ENCODE measurements around the gene GAB3. TPM values are rescaled to one million over a fixed set of nuclear protein-coding genes. Genes with fewer than 3 reads are reported as not detected.

Gene GAB3
- total and polyA plus RNA-seq, 2 experiments from 2014 or later: 0.89 to 1.8 TPM

DNA sequence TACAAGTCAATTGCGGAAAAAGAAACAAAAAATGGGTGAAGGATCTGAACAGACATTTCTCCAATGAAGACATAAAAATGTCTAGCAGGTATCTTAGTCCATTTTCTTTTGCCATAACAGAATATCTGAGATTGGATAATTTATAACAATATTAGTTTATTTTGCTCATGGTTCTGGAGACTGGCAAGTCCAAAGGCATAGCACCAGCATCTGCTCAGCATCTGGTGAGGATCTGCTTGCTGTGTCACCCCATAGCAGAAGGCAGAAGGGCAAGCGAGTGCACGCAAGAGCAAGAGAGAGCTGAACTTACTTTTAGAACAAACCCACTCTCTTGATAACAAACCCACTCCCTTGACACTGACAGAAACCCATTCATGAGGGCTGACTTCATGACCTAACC lies 29.7 kb downstream of the GAB3 start (continued):
- no peak for TF ChIP-seq EZH2 (IDR thresholded peaks at IDR 0.05; ENCODE audit: low read depth, unreplicated experiment)
- TF ChIP-seq, protein P1, sequence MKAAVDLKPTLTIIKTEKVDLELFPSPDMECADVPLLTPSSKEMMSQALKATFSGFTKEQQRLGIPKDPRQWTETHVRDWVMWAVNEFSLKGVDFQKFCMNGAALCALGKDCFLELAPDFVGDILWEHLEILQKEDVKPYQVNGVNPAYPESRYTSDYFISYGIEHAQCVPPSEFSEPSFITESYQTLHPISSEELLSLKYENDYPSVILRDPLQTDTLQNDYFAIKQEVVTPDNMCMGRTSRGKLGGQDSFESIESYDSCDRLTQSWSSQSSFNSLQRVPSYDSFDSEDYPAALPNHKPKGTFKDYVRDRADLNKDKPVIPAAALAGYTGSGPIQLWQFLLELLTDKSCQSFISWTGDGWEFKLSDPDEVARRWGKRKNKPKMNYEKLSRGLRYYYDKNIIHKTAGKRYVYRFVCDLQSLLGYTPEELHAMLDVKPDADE (IDR thresholded peaks at IDR 0.05): no peak

DNA sequence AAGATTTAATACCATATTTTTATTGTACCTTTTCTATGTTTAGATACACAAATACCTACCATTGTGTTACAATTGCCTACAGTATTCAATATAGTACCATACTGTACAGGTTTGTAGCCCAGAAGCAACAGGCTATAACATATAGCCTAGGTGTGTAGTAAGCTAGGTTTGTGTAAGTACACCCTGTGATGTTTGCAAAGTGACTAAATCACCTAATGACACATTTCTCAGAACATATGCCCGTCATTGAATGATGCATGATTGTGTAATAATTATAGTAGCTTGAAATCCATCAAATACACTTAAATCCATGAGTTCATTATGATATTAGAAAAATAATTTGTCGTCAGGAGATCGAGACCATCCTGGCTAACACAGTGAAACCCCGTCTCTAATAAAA lies 30.8 kb downstream of the GAB3 start:
- no peaks in the 10 kb centered on the region for H4K20me1 ChIP-seq (replicated peaks; ENCODE audit: insufficient read depth)
- TF ChIP-seq ZNF114 (CRISPR knock-in tag; IDR thresholded peaks at IDR 0.05) (no peak), CREB1 (CRISPR knock-in tag; IDR thresholded peaks at IDR 0.05; ENCODE audit: low read depth) (no peak), EZH2 (IDR thresholded peaks at IDR 0.05; ENCODE audit: low read depth, unreplicated experiment) (no peak), JUNB (IDR thresholded peaks at IDR 0.05; ENCODE audit: unreplicated experiment) (no peak), POLR2AphosphoS5 (IDR thresholded peaks at IDR 0.05; ENCODE audit: low read depth) (no peak), STAT1 (IDR thresholded peaks at IDR 0.05; ENCODE audit: unreplicated experiment) (no peak), ZNF331 (CRISPR knock-in tag; IDR thresholded peaks at IDR 0.05; ENCODE audit: low read depth) (no peak)
- TF ChIP-seq, protein P2, sequence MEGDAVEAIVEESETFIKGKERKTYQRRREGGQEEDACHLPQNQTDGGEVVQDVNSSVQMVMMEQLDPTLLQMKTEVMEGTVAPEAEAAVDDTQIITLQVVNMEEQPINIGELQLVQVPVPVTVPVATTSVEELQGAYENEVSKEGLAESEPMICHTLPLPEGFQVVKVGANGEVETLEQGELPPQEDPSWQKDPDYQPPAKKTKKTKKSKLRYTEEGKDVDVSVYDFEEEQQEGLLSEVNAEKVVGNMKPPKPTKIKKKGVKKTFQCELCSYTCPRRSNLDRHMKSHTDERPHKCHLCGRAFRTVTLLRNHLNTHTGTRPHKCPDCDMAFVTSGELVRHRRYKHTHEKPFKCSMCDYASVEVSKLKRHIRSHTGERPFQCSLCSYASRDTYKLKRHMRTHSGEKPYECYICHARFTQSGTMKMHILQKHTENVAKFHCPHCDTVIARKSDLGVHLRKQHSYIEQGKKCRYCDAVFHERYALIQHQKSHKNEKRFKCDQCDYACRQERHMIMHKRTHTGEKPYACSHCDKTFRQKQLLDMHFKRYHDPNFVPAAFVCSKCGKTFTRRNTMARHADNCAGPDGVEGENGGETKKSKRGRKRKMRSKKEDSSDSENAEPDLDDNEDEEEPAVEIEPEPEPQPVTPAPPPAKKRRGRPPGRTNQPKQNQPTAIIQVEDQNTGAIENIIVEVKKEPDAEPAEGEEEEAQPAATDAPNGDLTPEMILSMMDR (conservative IDR thresholded peaks at IDR 0.05; ENCODE audit: low read depth in 2 of 2): no peak
- TF ChIP-seq, protein P1 (IDR thresholded peaks at IDR 0.05): no peak
- TF ChIP-seq, protein P3, sequence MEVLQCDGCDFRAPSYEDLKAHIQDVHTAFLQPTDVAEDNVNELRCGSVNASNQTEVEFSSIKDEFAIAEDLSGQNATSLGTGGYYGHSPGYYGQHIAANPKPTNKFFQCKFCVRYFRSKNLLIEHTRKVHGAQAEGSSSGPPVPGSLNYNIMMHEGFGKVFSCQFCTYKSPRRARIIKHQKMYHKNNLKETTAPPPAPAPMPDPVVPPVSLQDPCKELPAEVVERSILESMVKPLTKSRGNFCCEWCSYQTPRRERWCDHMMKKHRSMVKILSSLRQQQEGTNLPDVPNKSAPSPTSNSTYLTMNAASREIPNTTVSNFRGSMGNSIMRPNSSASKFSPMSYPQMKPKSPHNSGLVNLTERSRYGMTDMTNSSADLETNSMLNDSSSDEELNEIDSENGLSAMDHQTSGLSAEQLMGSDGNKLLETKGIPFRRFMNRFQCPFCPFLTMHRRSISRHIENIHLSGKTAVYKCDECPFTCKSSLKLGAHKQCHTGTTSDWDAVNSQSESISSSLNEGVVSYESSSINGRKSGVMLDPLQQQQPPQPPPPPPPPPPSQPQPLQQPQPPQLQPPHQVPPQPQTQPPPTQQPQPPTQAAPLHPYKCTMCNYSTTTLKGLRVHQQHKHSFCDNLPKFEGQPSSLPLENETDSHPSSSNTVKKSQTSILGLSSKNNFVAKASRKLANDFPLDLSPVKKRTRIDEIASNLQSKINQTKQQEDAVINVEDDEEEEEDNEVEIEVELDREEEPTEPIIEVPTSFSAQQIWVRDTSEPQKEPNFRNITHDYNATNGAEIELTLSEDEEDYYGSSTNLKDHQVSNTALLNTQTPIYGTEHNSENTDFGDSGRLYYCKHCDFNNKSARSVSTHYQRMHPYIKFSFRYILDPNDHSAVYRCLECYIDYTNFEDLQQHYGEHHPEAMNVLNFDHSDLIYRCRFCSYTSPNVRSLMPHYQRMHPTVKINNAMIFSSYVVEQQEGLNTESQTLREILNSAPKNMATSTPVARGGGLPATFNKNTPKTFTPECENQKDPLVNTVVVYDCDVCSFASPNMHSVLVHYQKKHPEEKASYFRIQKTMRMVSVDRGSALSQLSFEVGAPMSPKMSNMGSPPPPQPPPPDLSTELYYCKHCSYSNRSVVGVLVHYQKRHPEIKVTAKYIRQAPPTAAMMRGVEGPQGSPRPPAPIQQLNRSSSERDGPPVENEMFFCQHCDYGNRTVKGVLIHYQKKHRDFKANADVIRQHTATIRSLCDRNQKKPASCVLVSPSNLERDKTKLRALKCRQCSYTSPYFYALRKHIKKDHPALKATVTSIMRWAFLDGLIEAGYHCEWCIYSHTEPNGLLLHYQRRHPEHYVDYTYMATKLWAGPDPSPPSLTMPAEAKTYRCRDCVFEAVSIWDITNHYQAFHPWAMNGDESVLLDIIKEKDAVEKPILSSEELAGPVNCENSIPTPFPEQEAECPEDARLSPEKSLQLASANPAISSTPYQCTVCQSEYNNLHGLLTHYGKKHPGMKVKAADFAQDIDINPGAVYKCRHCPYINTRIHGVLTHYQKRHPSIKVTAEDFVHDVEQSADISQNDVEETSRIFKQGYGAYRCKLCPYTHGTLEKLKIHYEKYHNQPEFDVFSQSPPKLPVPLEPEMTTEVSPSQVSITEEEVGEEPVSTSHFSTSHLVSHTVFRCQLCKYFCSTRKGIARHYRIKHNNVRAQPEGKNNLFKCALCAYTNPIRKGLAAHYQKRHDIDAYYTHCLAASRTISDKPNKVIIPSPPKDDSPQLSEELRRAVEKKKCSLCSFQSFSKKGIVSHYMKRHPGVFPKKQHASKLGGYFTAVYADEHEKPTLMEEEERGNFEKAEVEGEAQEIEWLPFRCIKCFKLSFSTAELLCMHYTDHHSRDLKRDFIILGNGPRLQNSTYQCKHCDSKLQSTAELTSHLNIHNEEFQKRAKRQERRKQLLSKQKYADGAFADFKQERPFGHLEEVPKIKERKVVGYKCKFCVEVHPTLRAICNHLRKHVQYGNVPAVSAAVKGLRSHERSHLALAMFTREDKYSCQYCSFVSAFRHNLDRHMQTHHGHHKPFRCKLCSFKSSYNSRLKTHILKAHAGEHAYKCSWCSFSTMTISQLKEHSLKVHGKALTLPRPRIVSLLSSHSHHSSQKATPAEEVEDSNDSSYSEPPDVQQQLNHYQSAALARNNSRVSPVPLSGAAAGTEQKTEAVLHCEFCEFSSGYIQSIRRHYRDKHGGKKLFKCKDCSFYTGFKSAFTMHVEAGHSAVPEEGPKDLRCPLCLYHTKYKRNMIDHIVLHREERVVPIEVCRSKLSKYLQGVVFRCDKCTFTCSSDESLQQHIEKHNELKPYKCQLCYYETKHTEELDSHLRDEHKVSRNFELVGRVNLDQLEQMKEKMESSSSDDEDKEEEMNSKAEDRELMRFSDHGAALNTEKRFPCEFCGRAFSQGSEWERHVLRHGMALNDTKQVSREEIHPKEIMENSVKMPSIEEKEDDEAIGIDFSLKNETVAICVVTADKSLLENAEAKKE (CRISPR knock-in tag; IDR thresholded peaks at IDR 0.05): no peak
- TF ChIP-seq, protein P4, sequence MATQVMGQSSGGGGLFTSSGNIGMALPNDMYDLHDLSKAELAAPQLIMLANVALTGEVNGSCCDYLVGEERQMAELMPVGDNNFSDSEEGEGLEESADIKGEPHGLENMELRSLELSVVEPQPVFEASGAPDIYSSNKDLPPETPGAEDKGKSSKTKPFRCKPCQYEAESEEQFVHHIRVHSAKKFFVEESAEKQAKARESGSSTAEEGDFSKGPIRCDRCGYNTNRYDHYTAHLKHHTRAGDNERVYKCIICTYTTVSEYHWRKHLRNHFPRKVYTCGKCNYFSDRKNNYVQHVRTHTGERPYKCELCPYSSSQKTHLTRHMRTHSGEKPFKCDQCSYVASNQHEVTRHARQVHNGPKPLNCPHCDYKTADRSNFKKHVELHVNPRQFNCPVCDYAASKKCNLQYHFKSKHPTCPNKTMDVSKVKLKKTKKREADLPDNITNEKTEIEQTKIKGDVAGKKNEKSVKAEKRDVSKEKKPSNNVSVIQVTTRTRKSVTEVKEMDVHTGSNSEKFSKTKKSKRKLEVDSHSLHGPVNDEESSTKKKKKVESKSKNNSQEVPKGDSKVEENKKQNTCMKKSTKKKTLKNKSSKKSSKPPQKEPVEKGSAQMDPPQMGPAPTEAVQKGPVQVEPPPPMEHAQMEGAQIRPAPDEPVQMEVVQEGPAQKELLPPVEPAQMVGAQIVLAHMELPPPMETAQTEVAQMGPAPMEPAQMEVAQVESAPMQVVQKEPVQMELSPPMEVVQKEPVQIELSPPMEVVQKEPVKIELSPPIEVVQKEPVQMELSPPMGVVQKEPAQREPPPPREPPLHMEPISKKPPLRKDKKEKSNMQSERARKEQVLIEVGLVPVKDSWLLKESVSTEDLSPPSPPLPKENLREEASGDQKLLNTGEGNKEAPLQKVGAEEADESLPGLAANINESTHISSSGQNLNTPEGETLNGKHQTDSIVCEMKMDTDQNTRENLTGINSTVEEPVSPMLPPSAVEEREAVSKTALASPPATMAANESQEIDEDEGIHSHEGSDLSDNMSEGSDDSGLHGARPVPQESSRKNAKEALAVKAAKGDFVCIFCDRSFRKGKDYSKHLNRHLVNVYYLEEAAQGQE (IDR thresholded peaks at IDR 0.05; ENCODE audit: unreplicated experiment): no peak
- Mint-ChIP-seq H3K9me3 (no peaks in the 10 kb centered on the region; the same call in 1 of the 3 replicates), H3K36me3 (ENCODE audit: low read depth) (no peaks in the 10 kb centered on the region), H3K27me3 (ENCODE audit: insufficient read depth, low read depth, poor library complexity) (peaks cover 6% of the 10 kb centered on the region), H3K4me3 (no peak overlapping the region), H3K4me1 (peaks cover 2% of the 10 kb centered on the region; the same call in 1 of the 3 replicates), H3K27ac (no peak overlapping the region)
- H3K36me3 ChIP-seq (ENCODE audit: insufficient read depth): no peaks in the 10 kb centered on the region
- H3K4me3 ChIP-seq: no peak overlapping the region
- no peak for DNase-seq (ENCODE audit: low spot score)
- no peaks in the 10 kb centered on the region for H3F3A ChIP-seq (replicated peaks; ENCODE audit: low read depth)
- H3K27me3 ChIP-seq (ENCODE audit: insufficient read depth): no peaks in the 10 kb centered on the region
- no peaks in the 10 kb centered on the region for H3K4me1 ChIP-seq (ENCODE audit: insufficient read depth)
- no peaks in the 10 kb centered on the region for H3K9me2 ChIP-seq (ENCODE audit: insufficient read depth)
- no peak overlapping the region for H3K4me2 ChIP-seq
- H2AFZ ChIP-seq: no peak overlapping the region
- no peak for ATAC-seq
- H3K27ac ChIP-seq (ENCODE audit: low read depth): no peak overlapping the region
- no peaks in the 10 kb centered on the region for H3K79me2 ChIP-seq (replicated peaks; ENCODE audit: insufficient read depth)
